ENCODE measurements around the gene PAK1.

The PAK1 gene

DNA sequence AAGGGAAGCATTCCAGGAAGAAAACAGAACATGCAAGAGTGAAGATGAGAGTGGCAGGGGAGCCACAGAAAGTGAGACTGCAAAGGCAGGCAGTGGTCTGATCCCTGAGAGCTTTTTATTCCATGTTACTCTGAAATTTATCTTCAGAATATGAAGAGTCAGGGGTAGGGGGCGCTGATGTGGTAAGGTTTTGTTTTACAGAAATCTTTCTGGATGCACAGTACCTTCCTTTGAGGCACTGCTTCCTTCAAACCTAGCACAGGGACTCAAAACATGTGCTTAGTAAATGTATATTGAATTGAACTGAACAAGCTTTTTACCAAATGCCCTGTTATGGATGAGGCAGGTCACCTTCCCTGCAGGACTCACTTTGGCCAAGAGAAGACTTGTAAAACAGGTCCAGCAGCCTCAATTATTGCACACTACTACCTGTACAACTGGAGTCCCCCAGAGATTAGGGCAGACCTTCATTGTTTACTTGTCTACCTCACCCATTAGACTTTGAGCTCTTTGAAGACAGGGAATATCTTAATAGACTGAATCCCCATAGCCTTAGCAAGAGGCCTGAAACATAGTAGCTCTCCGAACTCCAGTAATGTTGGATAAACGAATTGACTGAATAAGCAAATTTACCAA, 2.2 kb downstream of the PAK1 start:
- no peak for TF ChIP-seq ZNF565 (CRISPR knock-in tag; conservative IDR thresholded peaks at IDR 0.05; ENCODE audit: low read depth)
- no peak for TF ChIP-seq ZNF70 (CRISPR knock-in tag; IDR thresholded peaks at IDR 0.05)

DNA sequence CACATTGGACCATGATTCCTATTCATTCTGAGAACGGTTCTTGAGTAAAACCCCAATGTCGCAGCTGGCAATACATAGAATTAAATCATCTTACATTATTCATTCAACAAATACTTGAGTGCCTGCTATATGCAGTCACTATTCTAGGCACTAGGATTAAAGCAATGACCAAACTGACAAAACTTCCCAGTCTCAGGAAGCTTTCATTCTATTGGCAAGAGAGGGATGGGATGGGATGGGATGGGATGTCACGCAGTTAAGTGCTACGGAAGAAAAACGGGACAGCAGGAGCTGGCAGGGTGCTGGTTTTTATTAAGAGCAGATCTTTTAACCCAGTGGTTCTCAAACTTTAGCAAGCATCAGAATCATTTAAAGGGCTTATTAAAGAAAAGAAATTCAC, 2.9 kb downstream of the PAK1 start:
- no peak for TF ChIP-seq RARB (CRISPR knock-in tag; IDR thresholded peaks at IDR 0.05)
- TF ChIP-seq TOX (CRISPR knock-in tag; IDR thresholded peaks at IDR 0.05; ENCODE audit: borderline replicate concordance), result no peak
- TF ChIP-seq PPARA (CRISPR knock-in tag; IDR thresholded peaks at IDR 0.05; ENCODE audit: borderline replicate concordance), result no peak
- TF ChIP-seq ZC3H10 (CRISPR knock-in tag; IDR thresholded peaks at IDR 0.05), result no peak
- no peak for TF ChIP-seq GLIS3 (CRISPR knock-in tag; IDR thresholded peaks at IDR 0.05)
- TF ChIP-seq, protein P1, sequence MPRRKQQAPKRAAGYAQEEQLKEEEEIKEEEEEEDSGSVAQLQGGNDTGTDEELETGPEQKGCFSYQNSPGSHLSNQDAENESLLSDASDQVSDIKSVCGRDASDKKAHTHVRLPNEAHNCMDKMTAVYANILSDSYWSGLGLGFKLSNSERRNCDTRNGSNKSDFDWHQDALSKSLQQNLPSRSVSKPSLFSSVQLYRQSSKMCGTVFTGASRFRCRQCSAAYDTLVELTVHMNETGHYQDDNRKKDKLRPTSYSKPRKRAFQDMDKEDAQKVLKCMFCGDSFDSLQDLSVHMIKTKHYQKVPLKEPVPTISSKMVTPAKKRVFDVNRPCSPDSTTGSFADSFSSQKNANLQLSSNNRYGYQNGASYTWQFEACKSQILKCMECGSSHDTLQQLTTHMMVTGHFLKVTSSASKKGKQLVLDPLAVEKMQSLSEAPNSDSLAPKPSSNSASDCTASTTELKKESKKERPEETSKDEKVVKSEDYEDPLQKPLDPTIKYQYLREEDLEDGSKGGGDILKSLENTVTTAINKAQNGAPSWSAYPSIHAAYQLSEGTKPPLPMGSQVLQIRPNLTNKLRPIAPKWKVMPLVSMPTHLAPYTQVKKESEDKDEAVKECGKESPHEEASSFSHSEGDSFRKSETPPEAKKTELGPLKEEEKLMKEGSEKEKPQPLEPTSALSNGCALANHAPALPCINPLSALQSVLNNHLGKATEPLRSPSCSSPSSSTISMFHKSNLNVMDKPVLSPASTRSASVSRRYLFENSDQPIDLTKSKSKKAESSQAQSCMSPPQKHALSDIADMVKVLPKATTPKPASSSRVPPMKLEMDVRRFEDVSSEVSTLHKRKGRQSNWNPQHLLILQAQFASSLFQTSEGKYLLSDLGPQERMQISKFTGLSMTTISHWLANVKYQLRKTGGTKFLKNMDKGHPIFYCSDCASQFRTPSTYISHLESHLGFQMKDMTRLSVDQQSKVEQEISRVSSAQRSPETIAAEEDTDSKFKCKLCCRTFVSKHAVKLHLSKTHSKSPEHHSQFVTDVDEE (CRISPR knock-in tag; IDR thresholded peaks at IDR 0.05), result no peak
- TF ChIP-seq ZNF70 (CRISPR knock-in tag; IDR thresholded peaks at IDR 0.05), result no peak
- TF ChIP-seq OSR1 (CRISPR knock-in tag; IDR thresholded peaks at IDR 0.05), result no peak
- no peak for TF ChIP-seq ZFP3 (CRISPR knock-in tag; IDR thresholded peaks at IDR 0.05)
- TF ChIP-seq CSDC2 (CRISPR knock-in tag; IDR thresholded peaks at IDR 0.05), result no peak
- TF ChIP-seq, protein P2, sequence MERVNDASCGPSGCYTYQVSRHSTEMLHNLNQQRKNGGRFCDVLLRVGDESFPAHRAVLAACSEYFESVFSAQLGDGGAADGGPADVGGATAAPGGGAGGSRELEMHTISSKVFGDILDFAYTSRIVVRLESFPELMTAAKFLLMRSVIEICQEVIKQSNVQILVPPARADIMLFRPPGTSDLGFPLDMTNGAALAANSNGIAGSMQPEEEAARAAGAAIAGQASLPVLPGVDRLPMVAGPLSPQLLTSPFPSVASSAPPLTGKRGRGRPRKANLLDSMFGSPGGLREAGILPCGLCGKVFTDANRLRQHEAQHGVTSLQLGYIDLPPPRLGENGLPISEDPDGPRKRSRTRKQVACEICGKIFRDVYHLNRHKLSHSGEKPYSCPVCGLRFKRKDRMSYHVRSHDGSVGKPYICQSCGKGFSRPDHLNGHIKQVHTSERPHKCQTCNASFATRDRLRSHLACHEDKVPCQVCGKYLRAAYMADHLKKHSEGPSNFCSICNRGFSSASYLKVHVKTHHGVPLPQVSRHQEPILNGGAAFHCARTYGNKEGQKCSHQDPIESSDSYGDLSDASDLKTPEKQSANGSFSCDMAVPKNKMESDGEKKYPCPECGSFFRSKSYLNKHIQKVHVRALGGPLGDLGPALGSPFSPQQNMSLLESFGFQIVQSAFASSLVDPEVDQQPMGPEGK (CRISPR knock-in tag; IDR thresholded peaks at IDR 0.05; ENCODE audit: borderline replicate concordance), result no peak
- TF ChIP-seq, protein P3, sequence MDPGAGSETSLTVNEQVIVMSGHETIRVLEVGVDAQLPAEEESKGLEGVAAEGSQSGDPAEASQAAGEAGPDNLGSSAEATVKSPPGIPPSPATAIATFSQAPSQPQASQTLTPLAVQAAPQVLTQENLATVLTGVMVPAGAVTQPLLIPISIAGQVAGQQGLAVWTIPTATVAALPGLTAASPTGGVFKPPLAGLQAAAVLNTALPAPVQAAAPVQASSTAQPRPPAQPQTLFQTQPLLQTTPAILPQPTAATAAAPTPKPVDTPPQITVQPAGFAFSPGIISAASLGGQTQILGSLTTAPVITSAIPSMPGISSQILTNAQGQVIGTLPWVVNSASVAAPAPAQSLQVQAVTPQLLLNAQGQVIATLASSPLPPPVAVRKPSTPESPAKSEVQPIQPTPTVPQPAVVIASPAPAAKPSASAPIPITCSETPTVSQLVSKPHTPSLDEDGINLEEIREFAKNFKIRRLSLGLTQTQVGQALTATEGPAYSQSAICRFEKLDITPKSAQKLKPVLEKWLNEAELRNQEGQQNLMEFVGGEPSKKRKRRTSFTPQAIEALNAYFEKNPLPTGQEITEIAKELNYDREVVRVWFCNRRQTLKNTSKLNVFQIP (CRISPR knock-in tag; IDR thresholded peaks at IDR 0.05; ENCODE audit: borderline replicate concordance, low read depth), result no peak
- TF ChIP-seq ARNTL (CRISPR knock-in tag; IDR thresholded peaks at IDR 0.05; ENCODE audit: borderline replicate concordance, low read depth), result no peak
- no peak for TF ChIP-seq ESRRG (CRISPR knock-in tag; IDR thresholded peaks at IDR 0.05)
- TF ChIP-seq SNAI2 (CRISPR knock-in tag; IDR thresholded peaks at IDR 0.05), result no peak
- TF ChIP-seq ISL1 (CRISPR knock-in tag; IDR thresholded peaks at IDR 0.05), result no peak
- no peak for TF ChIP-seq ZNF8 (CRISPR knock-in tag; IDR thresholded peaks at IDR 0.05)
- TF ChIP-seq, protein P4, sequence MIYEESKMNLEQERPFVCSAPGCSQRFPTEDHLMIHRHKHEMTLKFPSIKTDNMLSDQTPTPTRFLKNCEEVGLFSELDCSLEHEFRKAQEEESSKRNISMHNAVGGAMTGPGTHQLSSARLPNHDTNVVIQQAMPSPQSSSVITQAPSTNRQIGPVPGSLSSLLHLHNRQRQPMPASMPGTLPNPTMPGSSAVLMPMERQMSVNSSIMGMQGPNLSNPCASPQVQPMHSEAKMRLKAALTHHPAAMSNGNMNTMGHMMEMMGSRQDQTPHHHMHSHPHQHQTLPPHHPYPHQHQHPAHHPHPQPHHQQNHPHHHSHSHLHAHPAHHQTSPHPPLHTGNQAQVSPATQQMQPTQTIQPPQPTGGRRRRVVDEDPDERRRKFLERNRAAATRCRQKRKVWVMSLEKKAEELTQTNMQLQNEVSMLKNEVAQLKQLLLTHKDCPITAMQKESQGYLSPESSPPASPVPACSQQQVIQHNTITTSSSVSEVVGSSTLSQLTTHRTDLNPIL (CRISPR knock-in tag; IDR thresholded peaks at IDR 0.05; ENCODE audit: low read depth), result no peak
- no peak for ATAC-seq

More for the DNA sequence above, 2.2 kb downstream of the PAK1 start:
- no peak for ATAC-seq

DNA sequence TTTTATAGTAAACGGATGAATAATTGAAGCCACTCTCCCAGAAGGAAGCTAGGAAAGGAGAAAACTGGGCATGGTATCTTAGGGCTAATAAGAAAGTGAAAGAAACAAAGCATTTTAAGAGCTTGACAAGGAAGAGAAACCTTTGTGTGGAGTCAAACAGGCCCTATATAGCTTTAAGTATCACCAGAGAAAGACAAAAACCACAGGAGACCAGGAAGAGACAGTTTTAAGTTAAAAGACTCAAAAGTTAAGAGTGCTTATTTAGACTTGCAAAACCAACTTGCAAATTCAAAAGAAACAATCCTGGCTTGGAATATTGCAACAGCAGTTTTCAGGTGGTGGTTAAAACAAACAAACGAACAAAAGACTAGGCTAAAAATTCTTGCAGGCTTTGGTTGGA, 3.4 kb downstream of the PAK1 start:
- TF ChIP-seq RARB (CRISPR knock-in tag; IDR thresholded peaks at IDR 0.05) (no peak), ESRRG (CRISPR knock-in tag; IDR thresholded peaks at IDR 0.05) (no peak), ARNTL (CRISPR knock-in tag; IDR thresholded peaks at IDR 0.05; ENCODE audit: borderline replicate concordance, low read depth) (no peak), PPARA (CRISPR knock-in tag; IDR thresholded peaks at IDR 0.05; ENCODE audit: borderline replicate concordance) (no peak), OSR1 (CRISPR knock-in tag; IDR thresholded peaks at IDR 0.05) (no peak), CSDC2 (CRISPR knock-in tag; IDR thresholded peaks at IDR 0.05) (no peak), ZC3H10 (CRISPR knock-in tag; IDR thresholded peaks at IDR 0.05) (no peak), TOX (CRISPR knock-in tag; IDR thresholded peaks at IDR 0.05; ENCODE audit: borderline replicate concordance) (no peak), ISL1 (CRISPR knock-in tag; IDR thresholded peaks at IDR 0.05) (no peak), TCF4 (CRISPR knock-in tag; IDR thresholded peaks at IDR 0.05; ENCODE audit: borderline replicate concordance) (no peak), GLIS3 (CRISPR knock-in tag; IDR thresholded peaks at IDR 0.05) (no peak), ZNF565 (CRISPR knock-in tag; conservative IDR thresholded peaks at IDR 0.05; ENCODE audit: low read depth) (no peak), ZFP30 (CRISPR knock-in tag; IDR thresholded peaks at IDR 0.05) (no peak), ZFP3 (CRISPR knock-in tag; IDR thresholded peaks at IDR 0.05) (no peak)
- TF ChIP-seq, protein P3 (CRISPR knock-in tag; IDR thresholded peaks at IDR 0.05; ENCODE audit: borderline replicate concordance, low read depth), result no peak
- TF ChIP-seq, protein P5, sequence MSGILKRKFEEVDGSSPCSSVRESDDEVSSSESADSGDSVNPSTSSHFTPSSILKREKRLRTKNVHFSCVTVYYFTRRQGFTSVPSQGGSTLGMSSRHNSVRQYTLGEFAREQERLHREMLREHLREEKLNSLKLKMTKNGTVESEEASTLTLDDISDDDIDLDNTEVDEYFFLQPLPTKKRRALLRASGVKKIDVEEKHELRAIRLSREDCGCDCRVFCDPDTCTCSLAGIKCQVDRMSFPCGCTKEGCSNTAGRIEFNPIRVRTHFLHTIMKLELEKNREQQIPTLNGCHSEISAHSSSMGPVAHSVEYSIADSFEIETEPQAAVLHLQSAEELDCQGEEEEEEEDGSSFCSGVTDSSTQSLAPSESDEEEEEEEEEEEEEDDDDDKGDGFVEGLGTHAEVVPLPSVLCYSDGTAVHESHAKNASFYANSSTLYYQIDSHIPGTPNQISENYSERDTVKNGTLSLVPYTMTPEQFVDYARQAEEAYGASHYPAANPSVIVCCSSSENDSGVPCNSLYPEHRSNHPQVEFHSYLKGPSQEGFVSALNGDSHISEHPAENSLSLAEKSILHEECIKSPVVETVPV (CRISPR knock-in tag; IDR thresholded peaks at IDR 0.05), result no peak
- TF ChIP-seq, protein P2 (CRISPR knock-in tag; IDR thresholded peaks at IDR 0.05; ENCODE audit: borderline replicate concordance), result no peak
- no peak for ATAC-seq

All from SK-N-SH treated with all-trans-retinoic acid at 6 μM for 48 hours (cell line).